H1 (cell line): ENCODE measurements around the gene KLF9. TPM values are rescaled to one million over a fixed set of nuclear protein-coding genes. Genes with fewer than 3 reads are reported as not detected.

Experiments
- POLR2AphosphoS5 ChIP-seq: IDR thresholded peaks from 2 replicates; pipeline ENCODE4 v1.6.1; 2011; ENCODE audit warnings: low read depth, low read length
- USF2 ChIP-seq: IDR thresholded peaks from 2 replicates; pipeline ENCODE4 v1.6.1; 2011; ENCODE audit warnings: low read length, improper control_type of control experiment
- polyA plus RNA-seq, 7 experiments: library from polyadenylated mRNA; depleted of rRNA in 3 of 7; stranded (reverse) in 5 of 7; unstranded in 2 of 7; fragments of >200 nt in 5 of 7; fragments of 200-250 nt in 2 of 7; gene quantifications; 1 replicate in 5 of 7; 2 replicates in 1 of 7; 4 replicates in 1 of 7; pipeline versions ENCODE4 v1.2.1 to v1.2.3, GENCODE V29; 2011 to 2013; ENCODE audit warnings: missing spikeins in 2 of 7, mixed read lengths in 2 of 7
- total RNA-seq: library from RNA; stranded (reverse); fragmentation: NEBNext Ultra II Directional; extraction: Animal tissue kit (Norgen Biotek cat#: 25700); gene quantifications from 2 replicates; pipeline ENCODE4 v1.2.1, GENCODE V29; 2021

Gene KLF9
- total and polyA plus RNA-seq, 2 of the 8 experiments (the other 6 are each of a cell fraction or from before 2014, with no cell fraction given), result 0.47 to 0.82 TPM

- TF ChIP-seq POLR2AphosphoS5 (no peak), USF2 (no peak)
Measured at GRCh38 chr9:70406434-70406862, 8.0 kb downstream of the KLF9 start (continued).
